H1 (cell line): ENCODE measurements around the gene XCL1.
"Not testable (repeated sequence)": the region's sequence is repeated elsewhere in the genome, so short reads cannot be mapped to it uniquely, and the experiment has no call there.

ENCODE experiments used
- ASH2L ChIP-seq: fragments of 200-600, 300-600 bp; sonication (generic); IDR thresholded peaks from one replicate; pipeline ENCODE4 v1.7.1; 2017; ENCODE audit warnings: low read length
- BCL11A ChIP-seq, 2 experiments: IDR thresholded peaks; one replicate each; pipeline ENCODE4 v1.6.1; 2011; ENCODE audit warnings: low read depth in 2 of 2, low read length in 2 of 2, mild to moderate bottlenecking in 2 of 2
- CHD2 ChIP-seq: IDR thresholded peaks from 2 replicates; pipeline ENCODE4 v1.6.1; 2012; ENCODE audit warnings: low read length, improper control_type of control experiment
- CTCF ChIP-seq, 3 experiments: IDR thresholded peaks; 1 replicate in 2 of 3; 2 replicates in 1 of 3; pipeline versions ENCODE4 v1.5.1 to v1.6.1; 2011; ENCODE audit warnings: low read length in 3 of 3, mild to moderate bottlenecking in 3 of 3, inconsistent platforms in 2 of 3, low read depth in 1 of 3, moderate library complexity in 1 of 3; ENCODE audit not compliant: insufficient read depth in 1 of 3; ENCODE audit errors: control extremely low read depth in 1 of 3
- E2F6 ChIP-seq: IDR thresholded peaks from 2 replicates; pipeline ENCODE4 v1.6.1; 2012; ENCODE audit warnings: inconsistent platforms
- GABPA ChIP-seq: IDR thresholded peaks from 2 replicates; pipeline ENCODE4 v1.6.1; 2011; ENCODE audit warnings: mild to moderate bottlenecking, low read length, moderate library complexity, borderline replicate concordance; ENCODE audit not compliant: insufficient read depth
- HDAC2 ChIP-seq, 2 experiments: fragments of 300-600 bp in 1 of 2; sonication (generic) in 1 of 2; IDR thresholded peaks; 2 replicates each; pipeline ENCODE4 v1.6.1; 2011 to 2012; ENCODE audit warnings: low read depth in 2 of 2, low read length in 2 of 2, mild to moderate bottlenecking in 2 of 2, moderate library complexity in 2 of 2, borderline replicate concordance in 1 of 2, inconsistent platforms in 1 of 2
- JUN ChIP-seq: IDR thresholded peaks from 2 replicates; pipeline ENCODE4 v1.6.1; 2011; ENCODE audit warnings: low read depth, mild to moderate bottlenecking, improper control_type of control experiment, low read length
- MAX ChIP-seq: IDR thresholded peaks from 2 replicates; pipeline ENCODE4 v1.6.1; 2012; ENCODE audit warnings: inconsistent platforms
- POLR2AphosphoS5 ChIP-seq: IDR thresholded peaks from 2 replicates; pipeline ENCODE4 v1.6.1; 2011; ENCODE audit warnings: low read depth, low read length
- SRF ChIP-seq: IDR thresholded peaks from 2 replicates; pipeline ENCODE4 v1.6.1; 2011; ENCODE audit warnings: mild to moderate bottlenecking, low read depth, low read length, moderate library complexity
- TAF1 ChIP-seq: IDR thresholded peaks from 2 replicates; pipeline ENCODE4 v1.6.1; 2011; ENCODE audit warnings: mild to moderate bottlenecking, low read depth, low read length

- TF ChIP-seq CTCF (IDR thresholded peaks at IDR 0.05; ENCODE audit: control extremely low read depth in 1 of 3, insufficient read depth in 1 of 3, low read depth in 1 of 3, low read length in 3 of 3); E2F6; POLR2AphosphoS5; SRF; JUN; ASH2L; HDAC2 (IDR thresholded peaks at IDR 0.05; ENCODE audit: borderline replicate concordance in 1 of 2, low read depth in 2 of 2, low read length in 2 of 2); BCL11A (IDR thresholded peaks at IDR 0.05; ENCODE audit: low read depth in 2 of 2, low read length in 2 of 2); MAX; CHD2; TAF1; GABPA: not testable (repeated sequence)
Measured at GRCh38 chr1:168580991-168581390, 4.6 kb downstream of the XCL1 start.
